ENCODE measurements around the gene VWA8.
"Not testable (repeated sequence)": the region's sequence is repeated elsewhere in the genome, so short reads cannot be mapped to it uniquely, and the experiment has no call there.

The VWA8 gene

GRCh38 chr13:41558781-41559560 is 401.9 kb downstream of the VWA8 start:
- no peak for DNase-seq (ENCODE audit: low read depth in 2 of 2)

- no peak for DNase-seq (ENCODE audit: low read depth in 2 of 2)
Observed at GRCh38 chr13:41557719-41558118, 403.2 kb downstream of the VWA8 start.

- DNase-seq (ENCODE audit: low read depth in 2 of 2), result no peak
Observed at GRCh38 chr13:41554626-41555386, 406.1 kb downstream of the VWA8 start.

- DNase-seq (ENCODE audit: low read depth in 2 of 2), result no peak
Observed at GRCh38 chr13:41554180-41554579, 406.7 kb downstream of the VWA8 start.

GRCh38 chr13:41552031-41552430 is 408.9 kb downstream of the VWA8 start:
- no peak for DNase-seq (ENCODE audit: low read depth in 2 of 2)

GRCh38 chr13:41550276-41550675 is 410.6 kb downstream of the VWA8 start:
- no peak for DNase-seq (ENCODE audit: low read depth in 2 of 2)

DNA sequence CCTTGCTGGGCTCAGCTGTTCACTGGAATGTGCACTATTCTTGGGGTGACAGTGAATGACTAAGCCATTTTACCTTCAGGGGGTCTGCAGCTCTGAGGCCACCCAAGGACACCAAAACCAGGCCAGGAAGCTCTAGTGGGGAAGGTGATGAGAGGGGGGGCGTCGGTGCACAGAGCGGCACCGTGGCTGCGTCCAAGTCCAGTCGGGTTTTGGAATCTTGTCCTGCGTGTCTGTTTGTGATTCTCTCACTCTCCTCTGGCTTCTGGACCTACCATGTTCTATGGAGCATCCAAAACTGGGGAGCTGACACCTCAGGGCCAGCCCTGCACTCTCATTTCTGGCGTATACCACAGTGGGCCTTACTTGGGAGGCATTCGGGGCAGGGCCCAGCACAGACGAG is 411.4 kb downstream of the VWA8 start:
- no peak for DNase-seq (ENCODE audit: low read depth in 2 of 2)

GRCh38 chr13:41548910-41549309 is 412.0 kb downstream of the VWA8 start:
- no peak for DNase-seq (ENCODE audit: low read depth in 2 of 2)

DNA sequence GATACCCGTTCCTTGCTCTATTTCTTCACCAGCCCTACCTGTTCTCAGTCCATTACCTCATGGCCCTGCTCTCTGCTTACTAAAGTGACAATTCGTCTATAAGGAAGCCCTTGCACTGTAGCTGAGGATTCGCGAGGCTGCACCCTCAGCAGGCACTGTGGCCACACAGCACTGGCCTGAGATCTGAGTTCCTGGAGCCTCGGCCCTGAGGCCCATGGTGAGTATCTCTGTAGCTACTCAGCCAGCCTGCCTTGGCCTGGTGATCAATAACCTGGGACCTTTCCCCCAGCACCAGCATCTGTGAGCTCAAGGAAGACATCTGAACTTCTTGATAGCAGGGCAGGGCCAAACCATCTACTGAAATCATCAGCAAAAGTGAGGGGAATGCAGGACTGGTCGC is 412.9 kb downstream of the VWA8 start:
- DNase-seq (ENCODE audit: low read depth in 2 of 2), result no peak

DNA sequence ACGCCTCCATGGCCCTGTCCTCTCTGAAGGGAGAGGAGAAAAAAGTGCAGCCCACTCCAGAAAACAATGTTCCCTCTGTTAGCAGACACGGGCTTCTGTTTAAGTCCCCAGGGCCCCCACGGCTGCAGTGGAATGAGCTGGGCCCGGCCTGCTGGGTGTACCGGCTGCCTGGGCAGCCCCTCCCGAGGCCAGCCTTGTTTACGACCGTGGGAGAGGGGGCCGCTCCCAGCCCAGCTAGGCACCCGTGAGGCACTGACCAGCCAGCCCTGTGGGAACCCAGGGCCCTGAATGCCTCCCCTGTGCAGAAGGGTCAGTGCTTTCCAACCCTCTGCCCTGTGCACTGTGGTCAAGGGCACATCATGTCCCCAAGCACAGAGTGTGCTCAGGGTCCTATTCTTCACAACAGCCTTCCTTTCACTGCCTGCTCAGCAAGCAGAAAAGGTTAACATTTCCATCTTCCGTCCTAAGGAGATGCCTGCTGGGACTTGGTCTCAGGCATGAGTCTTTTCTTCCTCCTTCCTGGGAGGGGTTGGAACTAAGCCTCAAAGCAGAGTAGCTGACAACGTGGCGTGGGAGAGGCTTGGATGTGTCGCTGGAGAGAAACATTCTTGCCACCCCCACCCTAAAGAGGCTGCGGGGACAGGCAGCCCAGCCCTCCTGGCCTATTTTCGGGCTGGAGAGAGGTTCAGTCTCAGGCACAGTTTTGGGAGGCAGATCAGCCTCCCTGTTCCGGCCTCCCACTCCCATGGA is 413.5 kb downstream of the VWA8 start:
- DNase-seq (ENCODE audit: low read depth in 2 of 2), result no peak

DNA sequence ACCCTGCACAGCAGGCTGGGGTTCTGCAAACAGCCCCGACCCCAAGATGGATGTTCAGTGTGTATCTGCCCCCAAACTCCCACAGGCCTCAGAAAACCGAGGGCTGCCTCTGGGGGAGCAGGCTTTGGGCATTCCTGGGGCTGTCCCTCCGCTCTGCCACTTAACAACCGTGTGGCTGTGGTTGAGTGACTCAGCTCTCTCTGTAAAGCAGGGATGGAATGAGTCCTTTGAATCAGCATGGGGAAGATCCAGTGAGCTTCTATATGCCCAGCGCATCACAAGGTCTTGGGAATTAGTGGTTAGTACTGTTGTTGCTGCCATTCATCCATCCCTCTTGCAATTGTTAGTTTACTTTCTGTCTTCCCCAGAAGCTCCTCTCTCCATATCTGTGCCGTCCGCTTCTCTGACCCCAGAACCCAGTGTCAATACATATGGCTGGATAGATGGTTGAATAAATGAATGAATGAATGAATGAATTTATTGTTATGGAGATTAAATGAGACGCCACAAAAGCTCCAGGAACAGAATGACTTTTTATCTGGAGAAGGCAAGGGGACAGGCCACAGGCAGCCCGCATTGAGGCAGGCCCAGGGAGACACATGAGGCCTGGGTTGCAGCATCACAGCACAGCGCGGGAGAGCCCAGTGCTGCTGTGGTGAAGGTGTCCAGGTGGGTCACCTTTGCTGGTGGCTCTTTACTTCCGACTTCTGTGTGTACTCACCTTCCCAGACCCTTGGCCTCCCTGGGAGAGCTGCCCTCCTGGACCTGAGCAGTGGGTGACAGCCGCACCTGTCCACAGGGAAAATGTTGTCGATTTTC is 414.3 kb downstream of the VWA8 start:
- DNase-seq (ENCODE audit: low read depth in 2 of 2), result no peak

DNA sequence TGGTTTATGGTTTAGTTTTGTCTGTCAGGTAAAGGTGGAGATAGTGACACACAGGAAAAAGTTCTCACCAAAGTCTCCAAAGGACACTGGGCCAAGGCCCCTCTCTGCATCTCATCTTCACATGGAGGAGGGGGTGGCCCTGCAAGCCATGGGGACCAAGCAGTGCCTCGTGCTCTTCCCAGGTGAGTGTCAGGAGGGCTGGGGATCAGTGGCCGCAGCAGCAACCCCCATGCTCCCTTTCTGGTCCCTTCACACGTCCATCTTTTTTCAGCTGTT is 415.5 kb downstream of the VWA8 start:
- DNase-seq (ENCODE audit: low read depth in 2 of 2), result no peak

DNA sequence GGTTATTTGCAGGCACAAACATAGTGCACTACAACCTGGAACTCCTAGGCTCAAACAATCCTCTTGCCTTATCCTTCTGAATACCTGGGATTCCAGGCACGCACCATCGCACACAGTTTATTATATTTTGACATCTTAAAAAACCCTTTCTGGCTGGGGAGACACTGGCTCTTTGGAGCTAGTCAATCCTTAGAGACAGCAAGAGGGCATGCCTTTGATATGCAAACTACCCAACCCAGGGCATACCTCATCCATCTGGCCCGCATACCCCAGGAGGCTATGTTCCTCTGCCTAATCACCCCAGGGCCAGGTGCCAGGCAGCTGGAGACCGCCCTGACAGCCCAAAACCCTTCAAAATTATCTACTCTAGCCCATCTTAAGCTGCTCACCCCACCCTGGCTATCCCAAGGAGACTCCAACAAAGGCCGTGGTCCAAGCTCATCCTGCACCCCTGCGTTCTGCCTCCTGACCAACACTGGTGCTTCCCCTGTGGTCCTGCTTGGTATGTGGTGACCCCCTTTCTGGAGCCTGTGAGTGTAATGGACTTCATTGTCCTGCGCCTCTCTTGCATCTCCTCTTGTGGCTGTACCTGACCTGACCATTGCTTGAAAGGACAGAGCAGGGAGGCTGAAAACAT is 417.1 kb downstream of the VWA8 start:
- DNase-seq (ENCODE audit: low read depth in 2 of 2), result no peak

DNA sequence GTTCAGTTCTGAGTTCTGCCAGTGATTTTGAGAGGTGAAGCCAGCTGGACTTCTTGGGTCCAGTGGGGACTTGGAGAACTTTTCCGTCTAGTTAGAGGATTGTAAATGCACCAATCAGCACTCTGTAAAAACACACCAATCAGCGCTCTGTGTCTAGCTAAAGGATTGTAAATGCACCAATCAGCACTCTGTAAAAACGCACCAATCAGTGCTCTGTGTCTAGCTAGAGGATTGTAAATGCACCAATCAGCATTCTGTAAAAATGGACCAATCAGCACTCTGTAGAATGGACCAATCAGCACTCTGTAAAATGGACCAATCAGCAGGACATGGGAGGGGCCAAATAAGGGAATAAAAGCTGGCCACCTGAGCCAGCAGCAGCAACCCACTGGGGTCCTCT is 418.1 kb downstream of the VWA8 start:
- DNase-seq (ENCODE audit: low read depth in 2 of 2), result not testable (repeated sequence)

GRCh38 chr13:41542281-41542680 is 418.6 kb downstream of the VWA8 start:
- no peak for DNase-seq (ENCODE audit: low read depth in 2 of 2)

DNA sequence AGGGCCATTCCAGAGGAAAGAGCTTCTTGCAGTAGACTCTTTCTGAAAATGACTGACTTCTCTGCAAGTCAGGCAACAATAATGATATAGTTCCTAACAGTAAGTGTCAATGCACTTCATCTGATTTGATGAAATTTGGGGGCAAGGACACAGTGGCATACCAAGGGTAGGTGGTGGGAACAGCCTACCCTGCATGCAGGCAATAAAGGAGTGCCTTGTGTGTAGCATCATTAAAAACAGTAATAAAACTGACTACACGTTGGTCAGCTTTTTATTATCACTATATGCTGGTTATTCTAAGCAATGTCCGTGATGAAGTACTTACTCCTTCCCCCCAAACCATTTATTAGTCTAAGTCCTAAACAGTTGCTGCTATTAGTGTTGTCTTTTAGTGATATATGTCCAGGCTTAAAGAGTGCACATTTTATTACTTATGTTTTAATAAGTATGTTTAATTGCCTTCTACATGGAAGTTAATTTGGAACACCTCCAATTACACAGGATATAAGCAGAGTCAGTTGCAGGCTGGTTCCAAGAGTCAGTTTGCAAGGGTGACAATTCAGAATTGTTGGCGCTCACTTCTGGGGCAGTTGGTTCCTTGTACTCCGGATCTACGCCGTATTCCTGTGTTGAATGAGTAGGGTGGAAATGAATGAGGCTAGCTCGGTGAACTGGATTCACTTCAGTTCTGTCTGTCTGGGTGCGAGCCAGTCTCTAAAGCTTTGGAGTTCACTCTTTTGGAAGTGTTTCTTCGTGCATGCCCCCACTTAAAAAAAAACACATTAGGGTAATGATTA is 419.6 kb downstream of the VWA8 start:
- DNase-seq (ENCODE audit: low read depth in 2 of 2), result no peak

- not testable (repeated sequence) for DNase-seq (ENCODE audit: low read depth in 2 of 2)
Observed at GRCh38 chr13:41540240-41540639, 420.7 kb downstream of the VWA8 start.

GRCh38 chr13:41533266-41534052 is 427.4 kb downstream of the VWA8 start:
- no peak for DNase-seq (ENCODE audit: low read depth in 2 of 2)

DNA sequence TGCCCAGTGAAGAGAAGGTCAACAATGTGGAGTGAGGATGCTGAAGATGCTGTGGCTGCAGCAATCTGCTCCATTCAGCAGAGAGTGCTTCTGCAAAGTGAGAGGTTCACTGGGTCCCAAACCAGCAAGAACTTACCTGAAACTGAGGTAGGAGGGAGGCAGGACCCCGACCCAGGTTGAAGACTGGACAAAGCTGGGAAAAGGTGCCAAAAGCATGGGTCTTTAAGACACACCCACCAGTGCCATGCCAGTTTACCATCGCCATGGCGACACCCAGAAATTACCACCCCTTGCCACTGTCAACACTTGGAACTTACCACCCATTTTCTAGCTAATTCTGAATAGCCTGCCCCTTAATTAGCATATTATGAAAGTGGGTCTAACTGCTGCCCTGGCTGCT is 432.9 kb downstream of the VWA8 start:
- no peak for DNase-seq (ENCODE audit: low read depth in 2 of 2)

All from stimulated activated CD4-positive, alpha-beta T cell treated with anti-CD3 and anti-CD28 coated beads, Interleukin-12 subunit alpha, Interleukin-12 subunit beta, amount 100 ng/mL, for 24 hours (primary cell).